H1 (cell line): ENCODE measurements around the gene JAG1.

Experiments
- CTCF ChIP-seq, 3 experiments: IDR thresholded peaks; 1 replicate in 2 of 3; 2 replicates in 1 of 3; pipeline versions ENCODE4 v1.5.1 to v1.6.1; 2011; ENCODE audit warnings: low read length in 3 of 3, mild to moderate bottlenecking in 3 of 3, inconsistent platforms in 2 of 3, low read depth in 1 of 3, moderate library complexity in 1 of 3; ENCODE audit not compliant: insufficient read depth in 1 of 3; ENCODE audit errors: control extremely low read depth in 1 of 3
- EP300 ChIP-seq, 2 experiments: IDR thresholded peaks; 1 replicate in 1 of 2; 2 replicates in 1 of 2; pipeline ENCODE4 v1.6.1; 2011 to 2012; ENCODE audit warnings: low read depth in 2 of 2, low read length in 2 of 2, mild to moderate bottlenecking in 2 of 2, borderline replicate concordance in 1 of 2, inconsistent platforms in 1 of 2, moderate library complexity in 1 of 2

- TF ChIP-seq CTCF (IDR thresholded peaks at IDR 0.05; ENCODE audit: control extremely low read depth in 1 of 3, insufficient read depth in 1 of 3, low read depth in 1 of 3, low read length in 3 of 3), result no peak
- no peak for TF ChIP-seq EP300 (IDR thresholded peaks at IDR 0.05; ENCODE audit: borderline replicate concordance in 1 of 2, low read depth in 2 of 2, low read length in 2 of 2)
Measured at GRCh38 chr20:10649797-10650160, 24.0 kb downstream of the JAG1 start.
